HTR-8/SVneo (cell line): ENCODE measurements around the gene CSH1.
A peak's percentile ranks its signal among the peaks of the same experiment; 100 is the strongest.
"Not testable (repeated sequence)": the region's sequence is repeated elsewhere in the genome, so short reads cannot be mapped to it uniquely, and the experiment has no call there.

Experiments
- DNase-seq: peaks from one replicate; pipeline ENCODE4 v3.0.0; 2011; ENCODE audit warnings: low spot score, mixed read lengths; ENCODE audit not compliant: insufficient read length
- FAIRE-seq: peaks from 2 replicates; lab custom pipeline; 2011; peaks lifted over from hg19 to GRCh38; lab: Jason Lieb, UNC

CSH1 gene

DNA sequence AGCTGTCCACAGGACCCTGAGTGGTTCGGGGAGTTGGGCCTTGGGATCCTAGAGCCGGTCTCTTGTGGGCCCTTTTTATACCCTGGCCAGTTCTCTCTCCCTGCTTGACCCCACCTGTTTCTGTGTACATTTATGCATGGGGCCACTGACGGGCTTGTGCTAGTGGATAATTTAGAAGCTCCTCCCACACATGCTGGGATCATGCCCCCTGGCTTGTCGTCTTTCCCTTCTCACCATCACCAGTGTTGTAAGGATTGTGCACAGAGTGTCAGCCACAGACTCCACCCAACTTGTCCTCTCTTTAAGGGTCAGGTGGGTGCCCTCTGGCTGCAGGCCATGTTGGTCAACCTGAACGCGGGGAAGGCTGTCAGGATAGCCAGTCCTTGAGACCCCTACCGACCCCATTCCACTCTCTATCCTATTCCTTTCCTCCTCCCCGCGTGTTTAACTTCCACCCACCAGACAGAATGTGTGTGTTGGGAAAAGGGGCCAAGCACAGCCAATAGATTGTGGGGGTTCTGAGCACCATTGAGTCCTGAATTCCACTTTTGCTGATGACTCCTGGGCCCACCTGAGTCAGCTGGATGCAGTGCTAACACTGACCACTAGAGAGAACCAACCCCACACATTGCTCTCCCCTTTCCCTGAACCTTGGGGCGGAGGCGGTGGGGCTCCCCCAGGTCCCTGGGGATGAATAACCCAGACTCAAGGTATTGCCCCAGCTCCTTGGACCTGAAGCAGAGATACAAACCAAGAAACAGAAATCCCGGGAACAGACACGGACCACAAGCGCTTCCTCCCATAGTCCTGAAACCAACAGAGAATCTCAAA lies at the start of gene CSH1:
Gene CSH1, minus strand, starts transcription at position 51 of the 831 bp plus-strand sequence. CDS start 63 bp downstream, outside the sequence.
- DNase-seq, FAIRE-seq: not testable (repeated sequence)

DNA sequence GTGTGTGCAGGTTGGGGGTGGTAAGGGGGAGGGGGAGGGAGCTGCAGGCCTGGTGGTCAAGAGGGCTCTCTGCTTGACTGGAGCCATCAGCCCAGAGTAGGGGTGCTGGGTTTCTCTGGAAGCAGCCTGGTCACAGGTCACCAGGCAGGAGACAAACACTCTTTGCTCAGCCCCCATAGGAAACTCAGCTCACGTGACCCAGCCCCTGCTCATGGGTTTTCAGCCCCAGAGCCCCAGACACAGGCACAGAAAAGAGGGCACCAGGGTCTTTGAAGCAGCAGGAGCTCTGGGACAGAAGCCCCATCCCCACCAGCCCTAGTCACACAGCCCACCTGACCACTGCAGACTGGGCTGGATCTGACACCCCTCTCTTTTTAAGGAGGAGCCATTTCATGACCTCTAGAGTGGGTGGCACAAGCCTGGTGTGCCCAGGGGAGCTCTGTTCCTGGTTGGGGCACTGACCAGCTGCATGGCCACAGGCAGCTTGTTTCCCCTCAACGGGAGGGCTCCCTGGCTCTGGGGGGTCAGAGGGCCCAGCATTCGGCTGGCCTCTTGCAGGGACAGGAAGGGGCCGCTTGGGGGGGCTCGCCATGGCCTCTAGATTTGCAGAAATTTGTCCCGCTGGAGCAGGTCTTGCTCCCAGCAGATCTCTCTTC lies 49.5 kb upstream of the CSH1 start:
- FAIRE-seq (peak; percentile 31), DNase-seq (no peak)

DNA sequence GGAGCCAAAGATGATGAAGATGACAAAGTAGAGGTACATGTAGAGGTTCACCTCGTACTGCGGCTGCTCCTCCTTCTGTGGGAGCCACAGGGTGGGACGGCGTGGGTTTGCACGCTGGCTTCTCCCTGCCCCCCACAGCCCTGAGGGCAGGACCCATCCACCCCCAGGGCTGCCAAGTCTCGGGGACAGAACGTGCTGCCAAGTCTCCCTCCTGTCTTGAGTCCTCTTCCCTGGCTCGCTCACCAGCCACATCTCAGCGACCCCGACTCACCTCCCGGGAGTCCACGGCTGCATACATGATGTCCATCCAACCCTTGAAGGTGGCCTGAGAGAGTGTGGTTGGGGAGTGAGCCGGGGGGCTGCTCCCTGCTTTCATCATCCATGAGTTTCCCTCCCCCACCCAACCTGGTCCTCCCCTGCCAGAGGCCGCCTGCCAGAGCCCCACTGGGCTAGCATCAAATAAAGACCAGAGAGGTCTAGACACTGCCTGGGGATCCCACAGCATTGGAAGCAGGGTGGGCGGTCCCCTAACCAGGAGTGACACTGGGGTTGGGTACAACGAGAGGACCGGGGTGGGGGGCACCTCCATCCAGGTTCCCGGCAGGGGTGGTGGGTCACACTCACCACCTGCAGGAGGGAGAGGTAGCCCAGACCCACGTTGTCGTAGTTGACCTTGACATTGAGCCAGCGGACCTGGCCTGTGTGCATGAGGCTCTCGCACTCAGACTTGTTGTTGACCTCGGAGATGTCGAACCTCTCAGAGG lies 48.5 kb upstream of the CSH1 start:
- peak; percentile 72 for FAIRE-seq

DNA sequence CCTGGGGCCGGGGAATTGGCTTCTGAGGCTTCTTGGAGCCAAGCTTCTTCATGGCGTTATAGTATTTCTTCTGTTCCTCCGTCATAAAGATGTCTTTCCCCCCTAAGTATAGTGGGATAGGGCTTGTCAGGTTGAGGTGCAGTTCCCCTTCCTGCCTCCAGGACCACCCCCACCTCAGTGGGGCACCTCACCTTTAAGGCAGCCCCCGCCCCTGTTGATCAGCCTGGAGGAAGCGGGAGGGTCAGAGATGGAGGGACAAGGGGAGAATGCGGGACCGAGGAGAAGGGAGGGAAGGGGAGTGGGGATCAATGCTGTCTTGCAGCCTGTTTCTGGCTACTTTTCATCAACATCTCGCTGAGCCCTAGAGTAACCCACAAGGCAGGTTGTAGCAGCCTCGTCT lies 47.4 kb upstream of the CSH1 start:
- peak; percentile 59 for FAIRE-seq

More for the DNA sequence above, 48.5 kb upstream of the CSH1 start:
- no peak for DNase-seq

DNA sequence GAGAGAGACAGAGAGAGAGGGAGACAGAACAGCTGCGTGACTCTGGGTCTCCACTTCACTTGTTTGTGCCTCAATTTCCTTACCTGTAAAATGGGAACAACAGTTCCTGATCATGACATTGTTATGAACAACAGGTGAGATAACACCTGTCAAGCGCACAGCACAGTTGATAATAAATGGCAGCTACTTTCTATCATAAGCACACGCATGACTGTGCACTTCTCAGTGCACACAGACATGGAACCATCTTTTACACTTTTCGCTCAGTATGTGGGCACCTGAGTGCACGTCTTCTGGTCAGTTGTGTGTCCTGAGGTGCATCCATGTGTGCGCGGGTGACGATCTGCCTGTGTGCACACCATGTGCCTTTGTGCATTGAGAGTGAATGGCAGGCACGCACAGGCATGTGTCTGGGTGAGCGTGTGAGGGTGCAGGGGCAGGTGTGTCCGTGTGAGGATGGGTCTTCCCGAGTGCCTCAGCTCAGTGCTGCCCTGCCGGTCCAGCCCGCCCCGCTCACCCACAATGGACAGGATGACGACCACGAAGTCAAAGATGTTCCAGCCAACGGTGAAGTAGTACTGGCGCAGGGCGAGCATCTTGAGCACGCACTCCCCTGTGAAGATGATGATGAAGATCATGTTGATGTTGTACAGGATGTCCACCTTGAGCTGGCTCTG lies 46.1 kb upstream of the CSH1 start:
- DNase-seq (no peak), FAIRE-seq (peak; percentile 86)

More for the DNA sequence above, 47.4 kb upstream of the CSH1 start:
- no peak for DNase-seq

DNA sequence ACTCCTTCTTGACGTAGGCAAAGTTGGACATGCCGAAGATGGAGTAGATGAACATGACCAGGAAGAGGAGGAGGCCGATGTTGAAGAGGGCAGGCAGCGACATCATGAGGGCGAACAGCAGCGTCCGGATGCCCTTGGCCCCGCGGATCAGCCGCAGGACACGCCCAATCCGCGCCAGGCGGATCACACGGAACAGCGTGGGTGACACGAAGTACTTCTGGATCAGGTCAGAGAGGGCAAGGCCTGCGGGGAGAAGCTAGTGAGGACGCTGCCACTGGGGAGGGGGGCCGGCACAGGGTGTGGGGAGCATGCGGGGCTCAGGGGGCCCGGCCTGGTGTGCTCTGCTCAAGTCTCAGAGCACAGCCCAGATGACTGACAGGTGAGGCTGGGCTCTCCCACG lies 45.4 kb upstream of the CSH1 start:
- DNase-seq = no peak
- no peak for FAIRE-seq

DNA sequence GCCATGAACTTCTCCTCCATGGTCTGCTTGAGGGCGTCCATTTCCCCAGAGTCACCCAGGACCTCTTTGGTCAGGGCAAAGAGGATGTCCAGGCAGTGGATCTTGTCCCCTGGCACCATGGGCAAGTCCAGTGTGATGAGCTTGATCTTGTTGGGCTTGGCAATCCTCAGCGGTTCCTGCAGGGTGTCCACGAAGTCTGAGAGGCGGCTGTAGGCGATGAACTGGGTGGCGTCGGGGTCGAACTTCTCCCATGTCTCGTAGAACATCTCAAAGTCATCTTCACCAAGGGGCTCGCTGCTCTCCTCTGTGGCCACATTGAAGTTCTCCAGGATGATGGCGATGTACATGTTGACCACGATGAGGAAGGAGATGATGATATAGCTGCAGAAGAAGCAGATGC lies 44.8 kb upstream of the CSH1 start:
- peak; percentile 51 for FAIRE-seq
- no peak for DNase-seq

DNA sequence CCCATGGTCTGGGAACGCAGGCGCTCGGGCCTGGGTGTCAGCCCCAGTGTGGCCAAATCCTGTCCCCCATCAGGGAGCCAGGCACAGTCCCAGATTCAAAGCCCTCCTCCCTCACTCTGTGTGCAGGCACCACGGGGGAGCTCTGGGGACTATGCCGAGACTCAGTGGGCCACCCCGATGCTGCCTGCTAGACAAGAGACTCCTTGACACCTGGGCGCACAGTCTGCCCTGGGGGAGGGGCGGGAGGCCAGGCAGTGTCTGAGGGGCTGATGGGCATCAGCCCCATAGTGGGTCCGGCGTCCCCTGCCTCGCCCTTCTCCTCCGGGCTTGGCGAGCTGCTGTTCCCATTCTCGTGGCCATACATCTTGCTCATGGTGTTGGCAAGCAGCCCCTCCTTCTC lies 44.2 kb upstream of the CSH1 start:
- FAIRE-seq = no peak
- no peak for DNase-seq

DNA sequence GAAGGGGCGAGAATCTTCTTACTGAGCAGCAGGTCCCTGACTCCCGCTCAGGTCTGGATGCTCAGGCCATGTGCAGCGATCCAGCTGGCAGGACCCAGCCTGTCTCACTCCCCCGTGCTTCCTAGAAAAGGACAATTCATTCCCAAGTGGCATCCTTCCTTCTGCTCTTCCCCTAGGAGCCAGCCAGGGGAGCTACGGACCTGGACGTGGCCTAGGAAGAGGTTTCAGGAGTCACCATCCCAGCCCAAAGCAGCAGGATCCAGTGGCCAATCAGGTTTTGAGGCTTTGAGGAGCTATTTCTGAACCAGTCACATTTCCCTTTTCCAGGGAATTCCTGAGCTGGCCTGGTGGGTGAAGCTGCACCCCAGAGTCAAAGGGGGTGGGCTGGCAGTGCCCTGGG lies 43.5 kb upstream of the CSH1 start:
- FAIRE-seq (no peak), DNase-seq (no peak)

DNA sequence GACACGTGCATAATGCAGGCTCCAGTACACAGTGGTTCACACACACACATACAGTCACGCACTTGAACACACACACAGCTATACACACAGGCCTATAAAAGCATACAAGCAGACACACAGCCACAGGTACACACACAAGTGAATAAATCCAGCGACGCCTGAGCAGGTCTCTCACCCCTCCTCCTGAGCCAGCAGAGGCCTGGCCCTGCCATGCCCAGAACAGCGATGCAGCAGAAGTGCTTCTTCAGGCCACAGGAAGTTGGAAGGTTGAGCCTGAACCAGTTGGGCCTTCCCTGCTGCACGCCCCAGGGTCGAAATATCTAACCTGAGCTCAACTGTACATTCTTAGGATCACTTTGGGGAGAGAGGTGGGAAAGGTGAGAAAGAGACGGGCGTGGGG lies 43.0 kb upstream of the CSH1 start:
- DNase-seq = no peak
- peak; percentile 69 for FAIRE-seq

DNA sequence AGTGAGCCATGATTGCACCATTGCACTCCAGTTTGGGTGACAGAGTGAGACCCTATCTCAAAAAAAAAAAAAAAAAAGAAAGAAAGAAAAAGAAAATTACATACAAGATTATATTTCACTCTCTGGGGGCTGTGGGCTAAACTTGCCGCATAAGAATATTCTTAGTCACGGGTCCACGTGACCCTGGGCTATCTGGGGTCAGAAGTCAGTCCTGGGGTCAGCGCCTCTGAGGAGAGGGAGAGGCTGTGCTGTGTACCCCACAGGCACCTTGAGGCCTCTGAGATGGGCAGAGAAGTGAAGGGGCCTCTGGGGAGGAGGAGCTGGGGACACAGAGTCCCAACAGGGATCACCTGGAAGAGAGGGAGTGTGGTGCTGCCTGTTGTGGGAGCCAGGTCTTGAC lies 41.5 kb upstream of the CSH1 start:
- DNase-seq (no peak), FAIRE-seq (no peak)

DNA sequence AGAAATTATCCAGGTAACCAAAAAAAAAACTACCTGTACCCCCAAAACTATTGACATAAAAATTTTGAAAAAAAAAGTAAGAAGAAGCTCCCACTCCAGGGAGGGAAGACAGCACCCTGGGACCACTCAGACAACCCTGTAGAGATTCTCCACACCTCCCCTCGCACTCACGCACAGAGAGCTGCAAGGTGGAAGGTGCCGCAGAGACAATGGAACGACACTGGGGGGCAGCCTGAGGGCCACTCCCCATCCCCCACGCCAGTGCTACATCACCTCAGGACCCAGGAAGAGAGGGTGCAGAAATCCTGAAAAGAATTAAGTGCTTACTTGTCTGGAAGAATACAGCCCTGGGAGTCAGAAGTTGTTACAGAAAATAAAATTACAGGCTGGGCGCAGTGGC lies 40.9 kb upstream of the CSH1 start:
- DNase-seq = no peak
- FAIRE-seq = no peak

DNA sequence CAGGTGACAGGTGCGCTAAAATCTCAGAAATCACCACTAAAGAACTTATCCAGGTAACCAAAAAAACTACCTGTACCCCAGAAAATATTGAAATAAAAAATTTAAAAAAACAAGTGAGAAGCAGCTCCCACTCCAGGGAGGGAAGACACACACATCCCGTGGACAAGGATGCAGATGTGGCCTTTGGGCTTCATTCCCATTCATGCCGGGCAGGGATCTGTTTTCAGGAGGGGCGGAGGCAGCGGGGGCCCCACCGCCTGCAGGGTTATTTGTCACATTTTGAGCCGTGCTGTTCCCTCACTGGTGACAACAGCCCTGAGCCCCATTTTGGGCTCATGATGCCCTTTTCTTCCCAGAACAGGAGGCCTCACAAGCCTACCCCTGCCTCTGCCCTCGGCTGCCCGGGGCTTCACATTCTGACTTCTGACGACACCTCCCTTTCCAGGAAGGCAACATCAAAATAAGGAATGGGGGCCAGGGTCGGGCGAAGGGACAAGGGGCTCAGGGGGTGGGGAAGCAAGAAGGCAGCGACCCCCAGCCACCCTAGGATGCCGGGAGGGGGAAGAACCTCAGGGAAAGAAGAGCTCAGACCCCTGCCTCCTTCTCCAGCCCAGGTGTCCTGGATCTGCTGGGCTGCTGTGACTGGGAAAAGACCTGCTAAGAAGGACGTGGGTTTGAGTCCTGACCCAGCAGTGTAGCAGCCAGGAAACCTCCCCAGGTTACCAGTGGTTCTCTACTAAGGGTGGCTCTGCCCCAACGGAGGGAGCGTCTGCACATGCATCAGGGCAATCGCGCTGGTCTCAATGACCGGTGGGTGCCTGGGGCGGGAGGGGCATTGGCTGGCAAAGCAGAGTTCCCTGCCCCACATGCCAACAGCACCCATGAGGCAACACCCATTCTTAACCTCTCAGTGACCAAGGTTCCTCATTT lies 38.1 kb upstream of the CSH1 start:
- no peak for DNase-seq

DNA sequence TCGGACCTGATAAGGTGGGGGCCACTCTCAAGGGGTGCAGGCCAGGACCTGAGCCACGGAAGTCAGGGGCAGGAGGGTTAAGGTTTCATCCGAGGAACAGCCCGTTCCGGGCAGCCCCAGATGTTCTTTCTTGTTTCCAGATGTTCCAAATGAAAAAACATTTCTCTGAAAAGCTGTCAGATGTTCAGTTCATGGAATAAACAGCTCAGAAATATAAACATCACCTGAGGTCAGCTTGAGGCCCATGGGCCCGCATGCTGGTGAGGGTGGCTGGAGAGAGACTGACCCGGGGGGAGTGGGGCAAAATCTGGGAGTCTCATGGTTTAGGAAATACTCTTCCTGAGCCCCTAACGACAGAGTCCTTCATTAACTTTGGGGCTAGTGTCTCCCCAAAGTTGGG lies 37.2 kb upstream of the CSH1 start:
- DNase-seq = no peak
- FAIRE-seq = no peak

More for the DNA sequence above, 38.1 kb upstream of the CSH1 start:
- FAIRE-seq = no peak

DNA sequence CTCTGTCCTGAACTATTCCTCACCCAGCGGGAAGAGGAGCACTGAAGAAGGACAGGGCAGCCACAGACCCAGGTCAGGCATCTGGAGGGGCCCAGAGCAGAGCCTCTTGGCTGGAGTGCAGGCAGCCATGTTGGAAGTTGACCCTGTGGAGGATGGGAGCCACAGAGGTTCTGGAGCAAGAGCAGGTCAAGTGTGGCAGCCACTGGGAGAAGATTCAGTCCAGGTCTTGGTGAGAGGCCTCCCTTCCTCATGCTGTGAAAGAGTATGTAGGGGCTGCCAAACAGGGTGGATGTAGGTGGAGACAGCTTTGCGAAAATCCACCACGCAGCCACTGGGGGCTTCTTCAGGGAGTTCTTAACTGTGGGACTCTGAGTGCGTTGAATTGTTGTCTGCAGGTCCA lies 36.3 kb upstream of the CSH1 start:
- DNase-seq (no peak), FAIRE-seq (no peak)

DNA sequence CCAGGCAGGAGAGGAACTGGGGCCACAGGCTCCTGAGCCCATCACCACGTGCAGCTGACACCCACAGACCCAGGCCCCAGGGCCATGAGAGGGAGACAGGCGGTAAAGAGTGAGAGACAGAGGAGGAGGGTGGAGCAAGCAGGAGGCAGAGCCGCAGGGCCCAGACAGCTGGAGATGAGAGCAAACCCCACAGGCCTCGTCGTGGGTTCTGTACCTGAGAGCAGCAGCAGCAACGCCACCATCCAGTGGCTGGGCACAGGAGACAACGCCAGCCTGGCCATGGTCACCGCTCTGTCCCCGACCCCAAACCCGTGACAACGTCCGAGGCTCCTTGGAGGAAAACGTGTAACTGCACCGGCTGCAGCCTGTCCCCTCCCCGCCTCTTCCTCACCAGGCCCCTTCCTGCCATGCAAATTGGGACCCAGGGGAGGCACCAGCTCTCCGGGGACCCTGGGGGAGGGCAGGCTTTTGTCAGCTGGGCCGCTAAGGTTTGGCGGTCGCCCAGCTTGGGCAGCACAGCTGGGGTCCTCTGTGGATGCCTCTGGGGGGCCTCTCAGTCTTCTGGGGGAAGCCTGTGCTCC lies 35.7 kb upstream of the CSH1 start, which contains the start of gene CD79B:
Gene CD79B, minus strand, starts transcription at position 351 of the 581 bp plus-strand sequence. Its CDS starts 70 bp downstream, at position 281.
- DNase-seq (no peak), FAIRE-seq (peak; percentile 57)

DNA sequence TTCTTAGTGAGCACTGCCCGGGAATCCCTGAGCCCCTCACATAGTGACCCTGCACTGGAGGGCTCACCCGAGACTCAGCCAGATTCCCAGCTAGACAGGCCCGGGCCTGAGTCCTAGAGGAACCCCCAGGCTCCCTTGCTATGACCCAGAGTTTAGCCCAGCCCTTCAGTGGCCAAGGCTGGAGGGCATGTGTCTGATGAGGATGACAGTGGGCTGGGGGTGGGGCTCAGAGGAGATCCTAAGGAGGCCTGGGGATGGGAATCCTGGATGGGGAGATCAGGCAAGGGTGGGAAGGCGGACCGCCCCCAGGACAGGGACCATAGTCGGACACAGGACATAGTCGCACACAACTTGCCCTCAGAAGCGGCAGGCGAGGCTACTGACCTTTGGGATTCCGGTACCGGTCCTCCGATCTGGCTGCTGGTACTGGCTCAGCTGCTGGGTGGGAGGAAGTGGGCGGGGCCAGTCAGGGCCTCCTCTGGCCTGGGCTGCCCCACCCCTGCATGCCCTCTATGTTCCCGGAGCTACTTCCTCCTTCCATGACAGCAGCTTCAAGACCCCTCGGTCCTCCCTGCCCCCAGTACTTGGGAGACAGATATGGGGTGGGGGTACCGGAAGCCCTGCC lies 34.7 kb upstream of the CSH1 start:
- no peak for DNase-seq
- FAIRE-seq = no peak
